SK-N-SH (cell line): ENCODE results near the gene EIPR1. TPM values are rescaled to one million over a fixed set of nuclear protein-coding genes. Genes with fewer than 3 reads are reported as not detected.

ENCODE experiments used
- CTCF ChIA-PET: fragments of 300-600, 350-600 bp; formaldehyde crosslinking; extraction: SDS; loops from one replicate; lab custom pipeline; 2021; lab: Yijun Ruan, JAX
- POLR2A ChIA-PET: fragments of 350-600 bp; sonication (Branson Sonifier 250); formaldehyde crosslinking; extraction: SDS; loops from one replicate; lab custom pipeline; 2020; ENCODE audit warnings: antibody characterized with exemption, inconsistent platforms; lab: Yijun Ruan, JAX
- DNase-seq: peaks from one replicate; pipeline ENCODE4 v3.0.0; 2012
- H2AFZ ChIP-seq: fragments of 200-600 bp; sonication (generic); 2 replicates; pipeline ENCODE4 v1.8.1; 2016; ENCODE audit warnings: antibody characterized with exemption, mild to moderate bottlenecking, low read depth
- H3F3A ChIP-seq: fragments of 200-600 bp; sonication (generic); replicated peaks from 2 replicates; pipeline ENCODE3; 2016; ENCODE audit warnings: antibody characterized with exemption, mild to moderate bottlenecking; ENCODE audit not compliant: insufficient read depth
- H3K27ac ChIP-seq, 2 experiments: fragments of 200-500 bp in 1 of 2; fragments of 200-600 bp in 1 of 2; sonication (Bioruptor generic) in 1 of 2; sonication (generic), shearing (Covaris generic) in 1 of 2; 2 replicates each; pipeline versions ENCODE4 v1.5.1 to v1.6.1; 2014 to 2016; ENCODE audit warnings: low read depth in 2 of 2, inconsistent platforms in 1 of 2, low read length in 1 of 2, mild to moderate bottlenecking in 1 of 2, mixed read lengths in 1 of 2
- H3K27me3 ChIP-seq: fragments of 200-600 bp; sonication (generic), shearing (Covaris generic); 2 replicates; pipeline ENCODE4 v1.6.1; 2016; ENCODE audit warnings: mixed run types; ENCODE audit not compliant: insufficient read depth
- H3K36me3 ChIP-seq, 2 experiments: fragments of 200-500 bp in 1 of 2; fragments of 200-600 bp in 1 of 2; sonication (Bioruptor generic) in 1 of 2; sonication (generic) in 1 of 2; replicated peaks in 1 of 2; 2 replicates each; pipeline versions ENCODE3 to v1.5.1; 2014 to 2016; ENCODE audit warnings: low read length in 1 of 2, mild to moderate bottlenecking in 1 of 2; ENCODE audit not compliant: insufficient read depth in 2 of 2, control insufficient read depth in 1 of 2
- H3K4me1 ChIP-seq, 2 experiments: fragments of 200-500 bp in 1 of 2; fragments of 200-600 bp in 1 of 2; sonication (Bioruptor generic) in 1 of 2; sonication (generic), shearing (Covaris generic) in 1 of 2; 2 replicates each; pipeline versions ENCODE4 v1.5.1 to v1.6.1; 2014 to 2016; ENCODE audit warnings: low read depth in 1 of 2, low read length in 1 of 2, mixed run types in 1 of 2; ENCODE audit not compliant: insufficient read depth in 2 of 2, control insufficient read depth in 1 of 2
- H3K4me2 ChIP-seq: fragments of 200-600 bp; sonication (generic), shearing (Covaris generic); 2 replicates; pipeline ENCODE4 v1.6.1; 2017; ENCODE audit warnings: mixed run types
- H3K4me3 ChIP-seq, 2 experiments: fragments of 200-500 bp in 1 of 2; fragments of 200-600 bp in 1 of 2; sonication (Bioruptor generic) in 1 of 2; sonication (generic), shearing (Covaris generic) in 1 of 2; 2 replicates each; pipeline versions ENCODE4 v1.5.1 to v1.8.1; 2014 to 2016; ENCODE audit warnings: low read depth in 2 of 2, inconsistent platforms in 1 of 2, low read length in 1 of 2, mild to moderate bottlenecking in 1 of 2, mixed read lengths in 1 of 2, moderate library complexity in 1 of 2
- H3K79me2 ChIP-seq: fragments of 200-600 bp; sonication (generic); 2 replicates; pipeline ENCODE4 v1.8.1; 2017; ENCODE audit warnings: mild to moderate bottlenecking; ENCODE audit not compliant: insufficient read depth
- H3K9ac ChIP-seq: fragments of 200-600 bp; sonication (generic); 2 replicates; pipeline ENCODE4 v1.6.1; 2017; ENCODE audit warnings: mixed run types
- H3K9me2 ChIP-seq: fragments of 200-600 bp; sonication (generic); 2 replicates; pipeline ENCODE4 v1.6.1; 2017; ENCODE audit warnings: mixed run types
- H3K9me3 ChIP-seq: fragments of 200-600 bp; sonication (generic); 2 replicates; pipeline ENCODE4 v1.6.1; 2017; ENCODE audit warnings: mixed run types, mild to moderate bottlenecking, moderate library complexity
- H4K20me1 ChIP-seq: fragments of 200-600 bp; sonication (generic); 2 replicates; pipeline ENCODE4 v1.6.1; 2017; ENCODE audit warnings: mild to moderate bottlenecking, mixed run types; ENCODE audit not compliant: insufficient read depth
- CTCF ChIP-seq: fragments of 200-600 bp; sonication (generic); IDR thresholded peaks from 2 replicates; pipeline ENCODE4 v1.6.1; 2017; ENCODE audit warnings: antibody characterized with exemption, mild to moderate bottlenecking, moderate library complexity
- ELF1 ChIP-seq: IDR thresholded peaks from 2 replicates; pipeline ENCODE4 v1.4.0; 2012
- EP300 ChIP-seq, 2 experiments: IDR thresholded peaks; 2 replicates each; pipeline versions ENCODE4 v1.4.0 to v1.6.1; 2012; ENCODE audit warnings: borderline replicate concordance in 1 of 2, low read depth in 1 of 2, low read length in 1 of 2
- FOXM1 ChIP-seq: IDR thresholded peaks from 2 replicates; pipeline ENCODE4 v1.4.0; 2012; ENCODE audit warnings: low read depth, mild to moderate bottlenecking
- GATA2 ChIP-seq: sonication (generic); formaldehyde crosslinking; IDR thresholded peaks from 2 replicates; pipeline ENCODE4 v1.5.0; 2020; ENCODE audit warnings: mild to moderate bottlenecking, missing genetic modification reagents
- JUND ChIP-seq: IDR thresholded peaks from 2 replicates; pipeline ENCODE4 v1.4.0; 2012
- NFIC ChIP-seq: IDR thresholded peaks from 2 replicates; pipeline ENCODE4 v1.4.0; 2012; ENCODE audit warnings: borderline replicate concordance
- POLR2AphosphoS5 ChIP-seq: IDR thresholded peaks from 2 replicates; pipeline ENCODE4 v1.6.1; 2012; ENCODE audit warnings: low read depth, low read length
- RAD21 ChIP-seq: IDR thresholded peaks from 2 replicates; pipeline ENCODE4 v1.6.1; 2012; ENCODE audit warnings: mild to moderate bottlenecking, low read length
- RCOR1 ChIP-seq: fragments of 150-350 bp; IDR thresholded peaks from 2 replicates; pipeline ENCODE4 v1.6.1; 2017; ENCODE audit warnings: antibody characterized with exemption, low read length
- REST ChIP-seq: IDR thresholded peaks from 2 replicates; pipeline ENCODE4 v1.6.1; 2012; ENCODE audit warnings: mild to moderate bottlenecking, low read depth, low read length, moderate library complexity
- RFX5 ChIP-seq: IDR thresholded peaks from 2 replicates; pipeline ENCODE4 v1.6.1; 2012; ENCODE audit warnings: mild to moderate bottlenecking, improper control_type of control experiment, low read length
- RXRA ChIP-seq: IDR thresholded peaks from 2 replicates; pipeline ENCODE4 v1.4.0; 2012; ENCODE audit warnings: low read depth, mild to moderate bottlenecking, borderline replicate concordance
- SIN3A ChIP-seq: IDR thresholded peaks from 2 replicates; pipeline ENCODE4 v1.6.1; 2012; ENCODE audit warnings: low read depth, mild to moderate bottlenecking, low read length, moderate library complexity, borderline replicate concordance
- TEAD4 ChIP-seq: IDR thresholded peaks from 2 replicates; pipeline ENCODE4 v1.4.0; 2012; ENCODE audit warnings: mild to moderate bottlenecking, borderline replicate concordance; ENCODE audit not compliant: insufficient read depth
- YY1 ChIP-seq: IDR thresholded peaks from 2 replicates; pipeline ENCODE4 v1.4.0; 2012; ENCODE audit warnings: low read depth, mild to moderate bottlenecking
- WGBS: methylation state at CpG from one replicate; pipeline ENCODE4 v1.1.6; 2017; ENCODE audit warnings: low lambda C conversion rate; 5-methylcytosine and 5-hydroxymethylcytosine counted together
- polyA plus RNA-seq, 3 experiments: library from polyadenylated mRNA; depleted of rRNA; stranded (reverse); fragments of >200 nt; gene quantifications; 2 replicates each; pipeline ENCODE4 v1.2.3, GENCODE V29; 2012
- TF ChIP-seq, protein P1 (sequence below): IDR thresholded peaks from 2 replicates; pipeline ENCODE4 v1.4.0; 2012; ENCODE audit warnings: low read depth
- TF ChIP-seq, protein P2 (sequence below): fragments of 150-350 bp; IDR thresholded peaks from 2 replicates; pipeline ENCODE4 v1.6.1; 2016; ENCODE audit warnings: mild to moderate bottlenecking, low read depth, low read length

EIPR1 gene
- polyA plus RNA-seq, 1 of the 3 experiments (the other 2 are of a cell fraction) = 85.9 TPM

DNA sequence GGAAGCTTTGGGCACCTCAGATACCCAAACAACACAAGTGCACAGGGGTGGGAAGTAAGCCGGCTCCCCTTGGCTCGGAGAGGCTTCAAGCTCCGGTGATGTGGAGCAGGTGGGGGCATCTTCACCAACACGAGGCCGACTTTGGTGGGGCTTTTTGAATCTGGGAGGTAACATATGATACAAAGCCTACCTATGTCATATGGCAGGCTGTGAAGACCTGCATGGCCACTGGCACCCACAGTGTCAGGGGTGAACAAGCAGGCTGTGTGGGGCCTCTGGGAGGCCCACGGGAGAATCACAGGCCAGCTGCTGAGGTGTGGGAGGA, 109.0 kb downstream of the EIPR1 start:
- no peak overlapping the region for H2AFZ ChIP-seq
- no peak for DNase-seq
- no peak overlapping the region for H3K4me3 ChIP-seq
- H3K4me2 ChIP-seq = no peak overlapping the region
- POLR2A ChIA-PET = no interaction called here
- H3K9ac ChIP-seq = no peak overlapping the region
- H3K79me2 ChIP-seq = peaks cover 6% of the 10 kb centered on the region; the same call in 1 of the 2 replicates
- no peaks in the 10 kb centered on the region for H3F3A ChIP-seq
- CTCF ChIA-PET = no interaction called here
- no peaks in the 10 kb centered on the region for H4K20me1 ChIP-seq
- H3K27me3 ChIP-seq = no peaks in the 10 kb centered on the region
- H3K9me3 ChIP-seq = no peaks in the 10 kb centered on the region
- H3K36me3 ChIP-seq = peaks cover 0 to 4% of the 10 kb centered on the region in 2 experiments
- no peak for TF ChIP-seq TEAD4
- TF ChIP-seq POLR2AphosphoS5 = no peak
- no peak for TF ChIP-seq RXRA
- no peak for TF ChIP-seq RCOR1
- TF ChIP-seq RFX5 = no peak
- TF ChIP-seq EP300 (IDR thresholded peaks at IDR 0.05; ENCODE audit: borderline replicate concordance in 1 of 2, low read depth in 1 of 2, low read length in 1 of 2) = no peak
- TF ChIP-seq, protein P1, sequence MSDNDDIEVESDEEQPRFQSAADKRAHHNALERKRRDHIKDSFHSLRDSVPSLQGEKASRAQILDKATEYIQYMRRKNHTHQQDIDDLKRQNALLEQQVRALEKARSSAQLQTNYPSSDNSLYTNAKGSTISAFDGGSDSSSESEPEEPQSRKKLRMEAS = no peak
- no peak for TF ChIP-seq YY1
- no peak for TF ChIP-seq SIN3A
- TF ChIP-seq FOXM1 = no peak
- no peak for TF ChIP-seq REST
- TF ChIP-seq GATA2 (CRISPR knock-in tag) = no peak
- no peak for TF ChIP-seq NFIC
- no peak for TF ChIP-seq JUND
- no peak for TF ChIP-seq CTCF
- TF ChIP-seq ELF1 = no peak
- TF ChIP-seq RAD21 = no peak
- TF ChIP-seq, protein P2, sequence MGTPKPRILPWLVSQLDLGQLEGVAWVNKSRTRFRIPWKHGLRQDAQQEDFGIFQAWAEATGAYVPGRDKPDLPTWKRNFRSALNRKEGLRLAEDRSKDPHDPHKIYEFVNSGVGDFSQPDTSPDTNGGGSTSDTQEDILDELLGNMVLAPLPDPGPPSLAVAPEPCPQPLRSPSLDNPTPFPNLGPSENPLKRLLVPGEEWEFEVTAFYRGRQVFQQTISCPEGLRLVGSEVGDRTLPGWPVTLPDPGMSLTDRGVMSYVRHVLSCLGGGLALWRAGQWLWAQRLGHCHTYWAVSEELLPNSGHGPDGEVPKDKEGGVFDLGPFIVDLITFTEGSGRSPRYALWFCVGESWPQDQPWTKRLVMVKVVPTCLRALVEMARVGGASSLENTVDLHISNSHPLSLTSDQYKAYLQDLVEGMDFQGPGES = no peak
- 100% methylated on average over 6 of the region's 6 CpGs for WGBS
- H3K27ac ChIP-seq = no peak overlapping the region
- H3K9me2 ChIP-seq = no peaks in the 10 kb centered on the region
- peaks cover 0 to 30% of the 10 kb centered on the region in 2 experiments; a peak in 1 of 4 replicates for H3K4me1 ChIP-seq
